ENCODE measurements around the gene PDS5B.

- TF ChIP-seq CTCF (conservative IDR thresholded peaks at IDR 0.05; ENCODE audit: low read depth in 2 of 2) (no peak), EZH2 (IDR thresholded peaks at IDR 0.05; ENCODE audit: low read depth, unreplicated experiment) (no peak), ETS1 (IDR thresholded peaks at IDR 0.05) (no peak), REST (IDR thresholded peaks at IDR 0.05; ENCODE audit: unreplicated experiment) (no peak), POLR2AphosphoS5 (IDR thresholded peaks at IDR 0.05; ENCODE audit: low read depth) (no peak), STAT1 (IDR thresholded peaks at IDR 0.05; ENCODE audit: unreplicated experiment) (no peak), ZNF114 (CRISPR knock-in tag; IDR thresholded peaks at IDR 0.05) (no peak), JUNB (IDR thresholded peaks at IDR 0.05; ENCODE audit: unreplicated experiment) (no peak), EZH2phosphoT487 (IDR thresholded peaks at IDR 0.05; ENCODE audit: unreplicated experiment) (no peak)
Observed at GRCh38 chr13:32577032-32577431, 9.2 kb upstream of the PDS5B start.

All from GM23338 (cell line).